Naive thymus-derived CD8-positive, alpha-beta T cell (primary cell): Measurements from ENCODE around the gene GHITM. TPM values are rescaled to one million over a fixed set of nuclear protein-coding genes. Genes with fewer than 3 reads are reported as not detected.
"Not testable (repeated sequence)": the region's sequence is repeated elsewhere in the genome, so short reads cannot be mapped to it uniquely, and the experiment has no call there.

Source experiments
- ATAC-seq, 2 donors: fragments of 150-1000 bp; cut with Tn5 transposase in 1 of 2; sonication (Bioruptor Pico), chemical (Tn5 transposase) in 1 of 2; 1 replicate in 1 of 2; 2 replicates in 1 of 2; pipeline ENCODE4 v1.10.0; 2021; ENCODE audit warnings: mild to moderate bottlenecking in 2 of 2, moderate library complexity in 2 of 2
- POLR2A ChIA-PET: fragments of 350-600 bp; sonication (Branson Sonifier 250); formaldehyde crosslinking; loops from one replicate; lab custom pipeline; 2021; ENCODE audit warnings: antibody characterized with exemption; lab: Charles Lee
- DNase-seq, 10 donors: peaks; one replicate each; pipeline versions ENCODE4 v3.0.0 to v3.0.0-alpha.2; 2020 to 2022
- H3K27ac Mint-ChIP-seq, 10 donors: one replicate each; pipeline ENCODE4 v1.8.0; 2020 to 2022; ENCODE audit warnings: mild to moderate bottlenecking in 10 of 10, mixed read lengths in 10 of 10, moderate library complexity in 4 of 10, inconsistent platforms in 1 of 10
- H3K27me3 Mint-ChIP-seq, 5 donors: one replicate each; pipeline ENCODE4 v1.8.0; 2021 to 2022; ENCODE audit warnings: mixed read lengths in 5 of 5
- H3K36me3 Mint-ChIP-seq, 3 donors: one replicate each; pipeline ENCODE4 v1.8.0; 2020 to 2022; ENCODE audit warnings: mixed read lengths in 3 of 3, mild to moderate bottlenecking in 2 of 3, inconsistent platforms in 1 of 3
- H3K4me1 Mint-ChIP-seq, 4 donors: one replicate each; pipeline ENCODE4 v1.8.0; 2021 to 2022; ENCODE audit warnings: mixed read lengths in 4 of 4
- H3K4me3 Mint-ChIP-seq, 10 donors: one replicate each; pipeline ENCODE4 v1.8.0; 2020 to 2022; ENCODE audit warnings: mild to moderate bottlenecking in 10 of 10, mixed read lengths in 10 of 10, moderate library complexity in 6 of 10, inconsistent platforms in 1 of 10
- H3K9me3 Mint-ChIP-seq, 9 donors: one replicate each; pipeline ENCODE4 v1.8.0; 2020 to 2022; ENCODE audit warnings: mixed read lengths in 9 of 9, mild to moderate bottlenecking in 3 of 9, inconsistent platforms in 1 of 9, moderate library complexity in 1 of 9
- polyA plus RNA-seq, 3 donors: library from polyadenylated mRNA; unstranded; fragments of 300-500 nt; fragmentation: Illumina TruSeq; gene quantifications; one replicate each; pipeline ENCODE4 v1.2.3, GENCODE V29; 2021
- total RNA-seq, 8 experiments: library from RNA in 2 of 8; stranded (reverse) in 2 of 8; gene quantifications; one replicate each; pipeline ENCODE4 v1.2.3 and lab custom pipeline; 2021 to 2026

Gene GHITM
- total and polyA plus RNA-seq, 5 experiments from 2014 or later, result 90.3 to 338 (median 270) TPM

- DNase-seq (no peak), ATAC-seq (no peak)
These were observed 20.8 kb upstream of the GHITM start for GRCh38 chr10:84118395-84119006.

GRCh38 chr10:84123362-84123761 lies 15.9 kb upstream of the GHITM start:
- POLR2A ChIA-PET, result no interaction called here
- no peak for DNase-seq
- no peak overlapping the region for H3K27ac Mint-ChIP-seq
- H3K27me3 Mint-ChIP-seq, result peaks cover 8 to 31% (median 20%) of the 10 kb centered on the region in 5 donors
- no peak for ATAC-seq
- no peaks in the 10 kb centered on the region for H3K4me1 Mint-ChIP-seq
- no peak overlapping the region for H3K4me3 Mint-ChIP-seq
- peaks cover 0 to 29% (median 13%) of the 10 kb centered on the region in 3 donors for H3K36me3 Mint-ChIP-seq
- peaks cover 9 to 39% (median 21%) of the 10 kb centered on the region in 9 donors for H3K9me3 Mint-ChIP-seq

More at GRCh38 chr10:84118395-84119006, 20.8 kb upstream of the GHITM start:
- H3K27ac Mint-ChIP-seq, result no peak overlapping the region
- peaks cover 0 to 3% (median 0%) of the 10 kb centered on the region in 9 donors for H3K9me3 Mint-ChIP-seq
- no peaks in the 10 kb centered on the region for H3K36me3 Mint-ChIP-seq
- peaks cover 2 to 28% (median 19%) of the 10 kb centered on the region in 5 donors for H3K27me3 Mint-ChIP-seq
- H3K4me3 Mint-ChIP-seq, result no peak overlapping the region
- H3K4me1 Mint-ChIP-seq, result no peaks in the 10 kb centered on the region
- POLR2A ChIA-PET, result no interaction called here

GRCh38 chr10:84125910-84126784 lies 13.2 kb upstream of the GHITM start:
- H3K4me1 Mint-ChIP-seq, H3K27ac Mint-ChIP-seq, DNase-seq, H3K4me3 Mint-ChIP-seq, POLR2A ChIA-PET, ATAC-seq: not testable (repeated sequence)
- Mint-ChIP-seq H3K36me3 (peaks cover 0 to 37% (median 15%) of the 10 kb centered on the region in 3 donors), H3K9me3 (peaks cover 9 to 47% (median 21%) of the 10 kb centered on the region in 9 donors), H3K27me3 (peaks cover 19 to 35% (median 26%) of the 10 kb centered on the region in 5 donors)

- DNase-seq (no peak), ATAC-seq (no peak)
- H3K27me3 Mint-ChIP-seq, result peaks cover 21 to 35% (median 26%) of the 10 kb centered on the region in 5 donors
- H3K9me3 Mint-ChIP-seq, result peaks cover 9 to 47% (median 21%) of the 10 kb centered on the region in 9 donors
- no peak overlapping the region for H3K27ac Mint-ChIP-seq
- no peak overlapping the region for H3K4me3 Mint-ChIP-seq
- no peaks in the 10 kb centered on the region for H3K4me1 Mint-ChIP-seq
- peaks cover 0 to 37% (median 15%) of the 10 kb centered on the region in 3 donors for H3K36me3 Mint-ChIP-seq
- POLR2A ChIA-PET, result no interaction called here
These were observed 12.5 kb upstream of the GHITM start for GRCh38 chr10:84126785-84127167.

GRCh38 chr10:84135836-84136235 lies 3.5 kb upstream of the GHITM start:
- Mint-ChIP-seq H3K4me1 (peaks cover 9 to 19% (median 12%) of the 10 kb centered on the region in 4 donors), H3K36me3 (no peaks in the 10 kb centered on the region), H3K27me3 (peaks cover 0 to 11% (median 7%) of the 10 kb centered on the region in 5 donors), H3K27ac (no peak overlapping the region), H3K9me3 (no peaks in the 10 kb centered on the region), H3K4me3 (no peak overlapping the region)
- DNase-seq (no peak), ATAC-seq (no peak)
- POLR2A ChIA-PET, result no interaction called here

GRCh38 chr10:84137811-84138210 lies 1.5 kb upstream of the GHITM start:
- H3K36me3 Mint-ChIP-seq, result peaks cover 0 to 12% (median 0%) of the 10 kb centered on the region in 3 donors
- H3K27me3 Mint-ChIP-seq, result peaks cover 0 to 3% (median 0%) of the 10 kb centered on the region in 5 donors
- peaks cover 14 to 32% (median 23%) of the 10 kb centered on the region in 4 donors for H3K4me1 Mint-ChIP-seq
- H3K27ac Mint-ChIP-seq, result peak overlapping the region in 7 of 10 donors; percentile 73 to 99 (median 97)
- POLR2A ChIA-PET, result interaction anchor here (1.3 kb wide), 1 partner anchor 190 kb away, joined by 5 read pairs; no protein-coding TSS in a partner anchor
- ATAC-seq (no peak), DNase-seq (no peak)
- H3K4me3 Mint-ChIP-seq, result peak overlapping the region in 9 of 10 donors; percentile 15 to 94 (median 89)
- H3K9me3 Mint-ChIP-seq, result no peaks in the 10 kb centered on the region

- no peaks in the 10 kb centered on the region for H3K9me3 Mint-ChIP-seq
- peaks cover 0 to 3% (median 0%) of the 10 kb centered on the region in 5 donors for H3K27me3 Mint-ChIP-seq
- H3K4me1 Mint-ChIP-seq, result peaks cover 15 to 32% (median 25%) of the 10 kb centered on the region in 4 donors
- H3K27ac Mint-ChIP-seq, result peak overlapping the region; percentile 94 to 99 (median 98)
- ATAC-seq (peak; percentile 1 to 5), DNase-seq (peak in 3 of 10 donors; percentile 13 to 61 (median 19))
- POLR2A ChIA-PET, result interaction anchor here (0.8 to 1.4 kb wide), 3 partner anchors 39 to 189 kb away, joined by 5 read pairs; no protein-coding TSS in a partner anchor
- peak overlapping the region; percentile 89 to 97 (median 93) for H3K4me3 Mint-ChIP-seq
- H3K36me3 Mint-ChIP-seq, result peaks cover 0 to 20% (median 4%) of the 10 kb centered on the region in 3 donors
These were observed 707 bp upstream of the GHITM start for GRCh38 chr10:84138478-84139125.

GRCh38 chr10:84140036-84140379 lies 699 bp downstream of the GHITM start:
- peak overlapping the region; percentile 94 to 99 (median 98) for H3K27ac Mint-ChIP-seq
- H3K27me3 Mint-ChIP-seq, result no peaks in the 10 kb centered on the region
- peaks cover 18 to 32% (median 26%) of the 10 kb centered on the region in 4 donors for H3K4me1 Mint-ChIP-seq
- peak overlapping the region; percentile 89 to 97 (median 93) for H3K4me3 Mint-ChIP-seq
- no peaks in the 10 kb centered on the region for H3K9me3 Mint-ChIP-seq
- peaks cover 0 to 34% (median 4%) of the 10 kb centered on the region in 3 donors for H3K36me3 Mint-ChIP-seq
- no peak for ATAC-seq
- peak in 1 of 10 donors; percentile 9 for DNase-seq
- POLR2A ChIA-PET, result interaction anchor here (0.8 to 1.4 kb wide), 3 partner anchors 18 to 51 kb away, joined by 3 to 5 read pairs (median 4); no protein-coding TSS in a partner anchor

GRCh38 chr10:84147347-84147746 lies 8.0 kb downstream of the GHITM start:
- H3K27ac Mint-ChIP-seq, result peak overlapping the region in 1 of 10 donors; percentile 84
- H3K9me3 Mint-ChIP-seq, result no peaks in the 10 kb centered on the region
- H3K4me1 Mint-ChIP-seq, result peaks cover 0 to 16% (median 5%) of the 10 kb centered on the region in 4 donors
- no peaks in the 10 kb centered on the region for H3K27me3 Mint-ChIP-seq
- DNase-seq, result no peak
- POLR2A ChIA-PET, result interaction anchor here (0.9 kb wide), 1 partner anchor 67 kb away, joined by 4 read pairs; no protein-coding TSS in a partner anchor
- no peak for ATAC-seq
- H3K36me3 Mint-ChIP-seq, result peaks cover 0 to 86% (median 11%) of the 10 kb centered on the region in 3 donors
- H3K4me3 Mint-ChIP-seq, result no peak overlapping the region

GRCh38 chr10:84148006-84148597 lies 8.8 kb downstream of the GHITM start:
- not testable (repeated sequence) for H3K4me3 Mint-ChIP-seq, H3K27me3 Mint-ChIP-seq, H3K27ac Mint-ChIP-seq, H3K9me3 Mint-ChIP-seq
- POLR2A ChIA-PET, result interaction anchor here (0.9 kb wide), 1 partner anchor 67 kb away, joined by 4 read pairs; no protein-coding TSS in a partner anchor
- DNase-seq (peak in 5 of 10 donors; percentile 18 to 55 (median 43)), ATAC-seq (peak; percentile 70)
- Mint-ChIP-seq H3K36me3 (peaks cover 0 to 86% (median 9%) of the 10 kb centered on the region in 3 donors), H3K4me1 (peaks cover 0 to 14% (median 5%) of the 10 kb centered on the region in 4 donors)

GRCh38 chr10:84149854-84150253 lies 10.5 kb downstream of the GHITM start:
- POLR2A ChIA-PET, result interaction anchor here (0.7 to 0.8 kb wide), 2 partner anchors 28 to 53 kb away, joined by 3 to 5 read pairs; no protein-coding TSS in a partner anchor
- H3K27ac Mint-ChIP-seq, result peak overlapping the region in 2 of 10 donors; percentile 19 to 45
- DNase-seq (no peak), ATAC-seq (no peak)
- no peaks in the 10 kb centered on the region for H3K27me3 Mint-ChIP-seq
- no peak overlapping the region for H3K4me3 Mint-ChIP-seq
- H3K4me1 Mint-ChIP-seq, result peaks cover 0 to 11% (median 3%) of the 10 kb centered on the region in 4 donors
- H3K9me3 Mint-ChIP-seq, result no peaks in the 10 kb centered on the region
- H3K36me3 Mint-ChIP-seq, result peaks cover 0 to 86% (median 8%) of the 10 kb centered on the region in 3 donors
